Esophagus muscularis mucosa (tissue), 4 donors: ENCODE data around the gene TMCC1. TPM values are rescaled to one million over a fixed set of nuclear protein-coding genes. Genes with fewer than 3 reads are reported as not detected.

ENCODE experiments used
- DNase-seq: peaks from one replicate; pipeline ENCODE4 v3.0.0-alpha.2; 2017; ENCODE audit errors: extremely low spot score
- H3K27ac ChIP-seq, 4 donors: fragments of 200-600 bp; sonication (generic); replicated peaks in 1 of 4; 1 replicate in 3 of 4; 2 replicates in 1 of 4; pipeline ENCODE4 v1.5.1; 2016 to 2019; ENCODE audit warnings: mild to moderate bottlenecking in 1 of 4
- H3K27me3 ChIP-seq, 4 donors: fragments of 200-600 bp; sonication (generic); one replicate each; pipeline versions ENCODE4 v1.5.1 to v1.6.0; 2016 to 2019
- H3K36me3 ChIP-seq, 4 donors: fragments of 200-600 bp; sonication (generic); one replicate each; pipeline ENCODE4 v1.5.1; 2016 to 2019
- H3K4me1 ChIP-seq, 4 donors: fragments of 200-600 bp; sonication (generic); one replicate each; pipeline ENCODE4 v1.5.1; 2016 to 2019
- H3K4me3 ChIP-seq, 4 donors: fragments of 200-600 bp; sonication (generic); 1 replicate in 2 of 4; 2 replicates in 2 of 4; pipeline ENCODE4 v1.5.1; 2016 to 2019; ENCODE audit warnings: mild to moderate bottlenecking in 4 of 4, moderate library complexity in 1 of 4
- H3K9me3 ChIP-seq, 4 donors: fragments of 200-600 bp; sonication (generic); 1 replicate in 3 of 4; 2 replicates in 1 of 4; pipeline ENCODE4 v1.5.1; 2016 to 2019
- CTCF ChIP-seq, 3 experiments: fragments of 200-600 bp in 2 of 3; fragments of 450-650 bp in 1 of 3; sonication (generic) in 2 of 3; IDR thresholded peaks; one replicate each; pipeline ENCODE4 v1.5.1; 2017 to 2019; ENCODE audit warnings: antibody characterized with exemption in 3 of 3, mild to moderate bottlenecking in 2 of 3, moderate library complexity in 1 of 3
- EP300 ChIP-seq: sonication (generic); formaldehyde crosslinking; IDR thresholded peaks from one replicate; pipeline ENCODE4 v1.6.1; 2017; ENCODE audit warnings: antibody characterized with exemption
- POLR2A ChIP-seq: fragments of 450-650 bp; IDR thresholded peaks from one replicate; pipeline ENCODE4 v1.6.1; 2017; ENCODE audit warnings: antibody characterized with exemption, moderate library complexity, mild to moderate bottlenecking, low read depth
- POLR2AphosphoS5 ChIP-seq, 2 donors: sonication (generic); formaldehyde crosslinking; IDR thresholded peaks; one replicate each; pipeline ENCODE4 v1.6.1; 2017; ENCODE audit warnings: antibody characterized with exemption in 2 of 2
- WGBS: methylation state at CpG from one replicate; pipeline ENCODE4 v1.1.5; 2018; 5-methylcytosine and 5-hydroxymethylcytosine counted together
- intact Hi-C: fragments of 100-400 bp; cut with DNase I; formaldehyde crosslinking; loops from one replicate; pipeline ENCODE4 v1.15.1; 2023
- total RNA-seq, 4 donors: library from RNA; depleted of rRNA; stranded (reverse); fragments of >200 nt; gene quantifications; one replicate each; pipeline versions ENCODE4 v1.1.0 to v1.2.1, GENCODE V29; 2016

Gene TMCC1
- total RNA-seq, 4 donors from 2014 or later = 24.5 to 36.2 (median 28.9) TPM

- Histone ChIP-seq H3K27ac (no peak overlapping the region), H3K9me3 (peaks cover 0 to 8% (median 5%) of the 10 kb centered on the region in 4 donors), H3K36me3 (peaks cover 0 to 3% (median 0%) of the 10 kb centered on the region in 4 donors), H3K4me3 (no peak overlapping the region), H3K27me3 (no peaks in the 10 kb centered on the region), H3K4me1 (peaks cover 0 to 15% (median 12%) of the 10 kb centered on the region in 4 donors)
- TF ChIP-seq EP300 (no peak), POLR2A (no peak), CTCF (IDR thresholded peaks at IDR 0.05) (no peak), POLR2AphosphoS5 (IDR thresholded peaks at IDR 0.05) (no peak)
- WGBS = 74% methylated on average over 2 of the region's 2 CpGs
- intact Hi-C loops = no loop called here
- DNase-seq = no peak
These were observed 47.6 kb downstream of the TMCC1 start for GRCh38 chr3:129845956-129846355.

- H3K4me1 ChIP-seq = peaks cover 3 to 24% (median 19%) of the 10 kb centered on the region in 4 donors
- DNase-seq = no peak
- H3K36me3 ChIP-seq = peaks cover 0 to 3% (median 0%) of the 10 kb centered on the region in 4 donors
- intact Hi-C loops = no loop called here
- peaks cover 0 to 8% (median 5%) of the 10 kb centered on the region in 4 donors for H3K9me3 ChIP-seq
- no peak overlapping the region for H3K27ac ChIP-seq
- 97% methylated on average over 5 of the region's 5 CpGs for WGBS
- TF ChIP-seq CTCF (IDR thresholded peaks at IDR 0.05) = no peak
- no peak for TF ChIP-seq POLR2AphosphoS5 (IDR thresholded peaks at IDR 0.05)
- TF ChIP-seq POLR2A = no peak
- no peak for TF ChIP-seq EP300
- H3K4me3 ChIP-seq = no peak overlapping the region
- no peaks in the 10 kb centered on the region for H3K27me3 ChIP-seq
These were observed 52.7 kb downstream of the TMCC1 start for GRCh38 chr3:129840707-129841360.

- Histone ChIP-seq H3K4me1 (peaks cover 10 to 31% (median 22%) of the 10 kb centered on the region in 4 donors), H3K4me3 (no peak overlapping the region), H3K27ac (no peak overlapping the region), H3K27me3 (no peaks in the 10 kb centered on the region), H3K9me3 (peaks cover 0 to 4% (median 3%) of the 10 kb centered on the region in 4 donors), H3K36me3 (peaks cover 0 to 3% (median 0%) of the 10 kb centered on the region in 4 donors)
- TF ChIP-seq CTCF (IDR thresholded peaks at IDR 0.05) (no peak), POLR2A (no peak), EP300 (no peak), POLR2AphosphoS5 (IDR thresholded peaks at IDR 0.05) (no peak)
- intact Hi-C loops = loop anchor here (5.0 kb wide), 1 partner anchor 54 kb away; the partner anchor contains the start of gene TMCC1
- DNase-seq = no peak
- 78% methylated on average over 6 of the region's 6 CpGs for WGBS
These were observed 55.4 kb downstream of the TMCC1 start for GRCh38 chr3:129838086-129838485.

- intact Hi-C loops = loop anchor here (5.0 kb wide), 1 partner anchor 55 kb away; the partner anchor contains the start of gene TMCC1
- Histone ChIP-seq H3K4me1 (peaks cover 10 to 36% (median 25%) of the 10 kb centered on the region in 4 donors), H3K27me3 (no peaks in the 10 kb centered on the region), H3K36me3 (no peaks in the 10 kb centered on the region), H3K4me3 (no peak overlapping the region), H3K27ac (no peak overlapping the region), H3K9me3 (no peaks in the 10 kb centered on the region)
- no peak for DNase-seq
- TF ChIP-seq EP300 (no peak), CTCF (IDR thresholded peaks at IDR 0.05) (no peak), POLR2AphosphoS5 (IDR thresholded peaks at IDR 0.05) (no peak), POLR2A (no peak)
- WGBS = 68% methylated on average over 2 of the region's 2 CpGs
These were observed 56.4 kb downstream of the TMCC1 start for GRCh38 chr3:129837065-129837642.
